Esophagus muscularis mucosa (tissue), 4 donors: ENCODE measurements around the gene PLCH1. TPM values are rescaled to one million over a fixed set of nuclear protein-coding genes. Genes with fewer than 3 reads are reported as not detected.

ENCODE experiments used
- DNase-seq: peaks from one replicate; pipeline ENCODE4 v3.0.0-alpha.2; 2017; ENCODE audit errors: extremely low spot score
- H3K27ac ChIP-seq, 4 donors: fragments of 200-600 bp; sonication (generic); replicated peaks in 1 of 4; 1 replicate in 3 of 4; 2 replicates in 1 of 4; pipeline ENCODE4 v1.5.1; 2016 to 2019; ENCODE audit warnings: mild to moderate bottlenecking in 1 of 4
- H3K27me3 ChIP-seq, 4 donors: fragments of 200-600 bp; sonication (generic); one replicate each; pipeline versions ENCODE4 v1.5.1 to v1.6.0; 2016 to 2019
- H3K36me3 ChIP-seq, 4 donors: fragments of 200-600 bp; sonication (generic); one replicate each; pipeline ENCODE4 v1.5.1; 2016 to 2019
- H3K4me1 ChIP-seq, 4 donors: fragments of 200-600 bp; sonication (generic); one replicate each; pipeline ENCODE4 v1.5.1; 2016 to 2019
- H3K4me3 ChIP-seq, 4 donors: fragments of 200-600 bp; sonication (generic); 1 replicate in 2 of 4; 2 replicates in 2 of 4; pipeline ENCODE4 v1.5.1; 2016 to 2019; ENCODE audit warnings: mild to moderate bottlenecking in 4 of 4, moderate library complexity in 1 of 4
- H3K9me3 ChIP-seq, 4 donors: fragments of 200-600 bp; sonication (generic); 1 replicate in 3 of 4; 2 replicates in 1 of 4; pipeline ENCODE4 v1.5.1; 2016 to 2019
- EP300 ChIP-seq: sonication (generic); formaldehyde crosslinking; IDR thresholded peaks from one replicate; pipeline ENCODE4 v1.6.1; 2017; ENCODE audit warnings: antibody characterized with exemption
- POLR2A ChIP-seq: fragments of 450-650 bp; IDR thresholded peaks from one replicate; pipeline ENCODE4 v1.6.1; 2017; ENCODE audit warnings: antibody characterized with exemption, moderate library complexity, mild to moderate bottlenecking, low read depth
- POLR2AphosphoS5 ChIP-seq, 2 donors: sonication (generic); formaldehyde crosslinking; IDR thresholded peaks; one replicate each; pipeline ENCODE4 v1.6.1; 2017; ENCODE audit warnings: antibody characterized with exemption in 2 of 2
- WGBS: methylation state at CpG from one replicate; pipeline ENCODE4 v1.1.5; 2018; 5-methylcytosine and 5-hydroxymethylcytosine counted together
- intact Hi-C: fragments of 100-400 bp; cut with DNase I; formaldehyde crosslinking; loops from one replicate; pipeline ENCODE4 v1.15.1; 2023
- total RNA-seq, 4 donors: library from RNA; depleted of rRNA; stranded (reverse); fragments of >200 nt; gene quantifications; one replicate each; pipeline versions ENCODE4 v1.1.0 to v1.2.1, GENCODE V29; 2016
- TF ChIP-seq, protein P1 (sequence below), 3 experiments: fragments of 200-600 bp in 2 of 3; fragments of 450-650 bp in 1 of 3; sonication (generic) in 2 of 3; IDR thresholded peaks; one replicate each; pipeline ENCODE4 v1.5.1; 2017 to 2019; ENCODE audit warnings: antibody characterized with exemption in 3 of 3, mild to moderate bottlenecking in 2 of 3, moderate library complexity in 1 of 3

The PLCH1 gene
- total RNA-seq, 4 donors from 2014 or later = under 0.01 to 0.52 (median 0.36) TPM

DNA sequence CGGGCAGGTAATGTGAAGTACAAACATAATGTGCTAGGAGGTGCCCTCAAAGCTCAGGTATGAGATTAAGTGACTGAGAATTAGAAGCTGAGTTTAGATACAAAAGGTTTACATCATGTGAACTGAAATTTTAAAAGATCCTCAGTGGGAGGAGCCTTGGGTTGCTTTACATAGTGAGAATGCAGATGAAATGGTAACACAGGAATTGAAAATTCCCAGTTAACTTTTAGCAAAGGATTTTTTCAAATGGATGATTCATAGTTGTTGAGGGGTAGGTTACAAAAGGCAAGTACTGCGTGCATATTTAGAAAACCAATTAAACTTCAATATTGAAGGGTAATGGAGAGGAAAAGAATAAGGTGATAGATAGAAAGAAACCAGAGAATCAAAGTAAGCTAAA is 157.3 kb downstream of the PLCH1 start:
- intact Hi-C loops = no loop called here
- no peak for DNase-seq
- Histone ChIP-seq H3K4me3 (no peak overlapping the region), H3K36me3 (no peaks in the 10 kb centered on the region), H3K27me3 (no peaks in the 10 kb centered on the region), H3K9me3 (no peaks in the 10 kb centered on the region), H3K4me1 (no peaks in the 10 kb centered on the region), H3K27ac (no peak overlapping the region)
- no peak for TF ChIP-seq EP300
- TF ChIP-seq POLR2AphosphoS5 (IDR thresholded peaks at IDR 0.05) = no peak
- TF ChIP-seq, protein P1, sequence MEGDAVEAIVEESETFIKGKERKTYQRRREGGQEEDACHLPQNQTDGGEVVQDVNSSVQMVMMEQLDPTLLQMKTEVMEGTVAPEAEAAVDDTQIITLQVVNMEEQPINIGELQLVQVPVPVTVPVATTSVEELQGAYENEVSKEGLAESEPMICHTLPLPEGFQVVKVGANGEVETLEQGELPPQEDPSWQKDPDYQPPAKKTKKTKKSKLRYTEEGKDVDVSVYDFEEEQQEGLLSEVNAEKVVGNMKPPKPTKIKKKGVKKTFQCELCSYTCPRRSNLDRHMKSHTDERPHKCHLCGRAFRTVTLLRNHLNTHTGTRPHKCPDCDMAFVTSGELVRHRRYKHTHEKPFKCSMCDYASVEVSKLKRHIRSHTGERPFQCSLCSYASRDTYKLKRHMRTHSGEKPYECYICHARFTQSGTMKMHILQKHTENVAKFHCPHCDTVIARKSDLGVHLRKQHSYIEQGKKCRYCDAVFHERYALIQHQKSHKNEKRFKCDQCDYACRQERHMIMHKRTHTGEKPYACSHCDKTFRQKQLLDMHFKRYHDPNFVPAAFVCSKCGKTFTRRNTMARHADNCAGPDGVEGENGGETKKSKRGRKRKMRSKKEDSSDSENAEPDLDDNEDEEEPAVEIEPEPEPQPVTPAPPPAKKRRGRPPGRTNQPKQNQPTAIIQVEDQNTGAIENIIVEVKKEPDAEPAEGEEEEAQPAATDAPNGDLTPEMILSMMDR (IDR thresholded peaks at IDR 0.05) = no peak
- TF ChIP-seq POLR2A = no peak
- WGBS = 94% methylated on average over 2 of the region's 2 CpGs

DNA sequence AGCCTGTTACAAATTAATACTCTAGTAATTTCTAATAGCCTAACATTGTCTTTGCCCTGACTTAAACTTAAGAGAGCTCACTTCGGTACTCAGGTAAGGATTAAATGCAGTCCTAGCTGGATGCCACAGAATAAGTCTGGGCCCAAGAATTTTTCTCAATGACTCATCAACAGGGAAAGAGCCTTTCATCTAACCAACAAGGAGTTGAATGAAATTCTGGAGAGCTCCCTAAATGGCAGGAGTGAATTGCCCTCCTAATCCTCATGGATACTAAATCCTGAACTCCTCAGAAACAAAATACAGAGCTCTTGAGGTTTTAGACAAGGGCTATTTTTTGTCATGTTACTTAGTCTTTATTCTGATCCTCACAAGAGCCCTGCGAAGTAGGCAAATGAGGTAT is 159.5 kb downstream of the PLCH1 start:
- WGBS = 94% methylated on average over 2 of the region's 2 CpGs
- intact Hi-C loops = no loop called here
- H3K4me1 ChIP-seq = no peaks in the 10 kb centered on the region

DNA sequence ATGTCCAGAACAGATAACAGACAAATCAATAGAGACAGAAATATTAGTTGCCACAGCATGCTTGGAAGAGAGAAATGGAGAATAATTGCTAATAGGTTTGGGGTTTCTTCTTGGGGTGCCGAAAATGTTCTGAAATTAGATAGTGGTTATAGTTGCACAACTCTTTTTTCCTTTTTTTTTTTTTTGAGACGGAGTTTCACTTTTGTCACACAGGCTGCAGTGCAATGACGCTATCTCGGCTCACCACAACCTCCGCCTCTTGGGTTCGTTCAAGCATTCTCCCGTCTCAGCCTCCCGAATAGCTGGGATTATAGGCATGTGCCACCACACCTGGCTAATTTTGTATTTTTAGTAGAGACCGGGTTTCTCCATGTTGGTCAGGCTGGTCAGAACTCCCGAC is 163.3 kb downstream of the PLCH1 start:
- Histone ChIP-seq H3K27me3 (no peaks in the 10 kb centered on the region), H3K4me1 (no peaks in the 10 kb centered on the region), H3K27ac (no peak overlapping the region), H3K9me3 (no peaks in the 10 kb centered on the region), H3K36me3 (no peaks in the 10 kb centered on the region), H3K4me3 (no peak overlapping the region)
- TF ChIP-seq POLR2AphosphoS5 (IDR thresholded peaks at IDR 0.05) (no peak), POLR2A (no peak), EP300 (no peak)
- TF ChIP-seq, protein P1 (IDR thresholded peaks at IDR 0.05) = no peak
- no peak for DNase-seq
- intact Hi-C loops = no loop called here
- WGBS = 78% methylated on average over 10 of the region's 10 CpGs

More for the DNA sequence above, 159.5 kb downstream of the PLCH1 start:
- H3K27me3 ChIP-seq = no peaks in the 10 kb centered on the region
- H3K27ac ChIP-seq = no peak overlapping the region
- no peak overlapping the region for H3K4me3 ChIP-seq
- TF ChIP-seq EP300 (no peak), POLR2AphosphoS5 (IDR thresholded peaks at IDR 0.05) (no peak)
- no peaks in the 10 kb centered on the region for H3K36me3 ChIP-seq
- no peaks in the 10 kb centered on the region for H3K9me3 ChIP-seq
- DNase-seq = no peak

DNA sequence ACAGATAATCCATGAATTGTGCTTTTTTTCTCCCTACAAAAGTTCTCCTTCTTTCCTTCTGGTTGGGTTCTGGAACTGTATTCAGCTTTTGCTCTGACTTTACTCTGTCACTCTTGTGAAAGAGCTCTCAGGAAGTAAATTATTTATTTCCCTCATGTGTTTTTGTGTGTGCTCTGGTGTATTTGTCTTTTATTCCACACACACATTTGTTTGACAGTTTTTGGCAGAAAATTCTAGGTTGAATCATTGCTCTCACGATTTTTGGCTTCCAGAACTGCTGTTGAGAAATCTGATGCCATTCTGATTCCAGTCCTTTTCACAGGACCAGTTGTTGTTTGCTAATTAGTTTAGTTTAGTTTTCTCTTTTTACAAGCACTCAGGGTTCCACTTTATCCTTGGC is 172.8 kb downstream of the PLCH1 start:
- H3K4me3 ChIP-seq = no peak overlapping the region
- no peaks in the 10 kb centered on the region for H3K36me3 ChIP-seq
- intact Hi-C loops = no loop called here
- no peak for DNase-seq
- H3K27ac ChIP-seq = no peak overlapping the region
- TF ChIP-seq EP300 (no peak), POLR2AphosphoS5 (IDR thresholded peaks at IDR 0.05) (no peak), POLR2A (no peak)
- TF ChIP-seq, protein P1 (IDR thresholded peaks at IDR 0.05) = no peak
- H3K9me3 ChIP-seq = no peaks in the 10 kb centered on the region
- no peaks in the 10 kb centered on the region for H3K27me3 ChIP-seq
- H3K4me1 ChIP-seq = no peaks in the 10 kb centered on the region
- WGBS = 13% methylated on average over 1 of the region's 1 CpG

DNA sequence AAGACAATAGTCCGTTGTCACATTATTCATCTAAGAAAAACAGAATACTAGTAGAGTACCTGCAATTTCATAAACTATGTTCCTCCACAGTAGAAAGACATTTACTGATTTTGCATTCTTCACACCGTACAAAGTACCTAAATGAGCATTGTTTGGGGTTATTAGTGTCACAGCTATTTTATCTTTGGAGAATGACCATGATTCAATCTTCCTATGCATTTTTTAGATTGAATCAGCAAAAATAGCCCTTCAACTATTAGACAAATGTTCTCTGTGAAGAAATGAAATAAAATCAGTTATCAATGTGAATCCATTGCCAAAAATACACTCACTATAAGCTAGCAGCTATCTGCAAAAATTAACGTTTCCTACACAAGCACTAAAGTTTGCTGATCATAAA is 176.6 kb downstream of the PLCH1 start:
- Histone ChIP-seq H3K27me3 (no peaks in the 10 kb centered on the region), H3K27ac (no peak overlapping the region), H3K4me3 (no peak overlapping the region), H3K9me3 (no peaks in the 10 kb centered on the region), H3K36me3 (no peaks in the 10 kb centered on the region), H3K4me1 (no peaks in the 10 kb centered on the region)
- intact Hi-C loops = no loop called here
- TF ChIP-seq POLR2AphosphoS5 (IDR thresholded peaks at IDR 0.05) (no peak), EP300 (no peak)
- TF ChIP-seq, protein P1 (IDR thresholded peaks at IDR 0.05) = no peak
- no peak for DNase-seq
- 86% methylated on average over 3 of the region's 3 CpGs for WGBS
